Neural cell (in vitro differentiated cells): ENCODE data around the gene LY6G5B.

Source experiments
- EP300 ChIP-seq: fragments of 450-650 bp; conservative IDR thresholded peaks from 2 replicates; pipeline ENCODE4 v1.6.1; 2014; ENCODE audit warnings: antibody characterized with exemption, mild to moderate bottlenecking, moderate library complexity; ENCODE audit not compliant: poor library complexity, severe bottlenecking
- EZH2 ChIP-seq: fragments of 200-600, 300-800 bp; shearing (Covaris generic), sonication (generic); IDR thresholded peaks from 2 replicates; pipeline ENCODE4 v1.6.1; 2014; ENCODE audit warnings: antibody characterized with exemption, low read length, borderline replicate concordance, mild to moderate bottlenecking; ENCODE audit not compliant: insufficient read depth, poor library complexity, severe bottlenecking
- MXI1 ChIP-seq: fragments of 450-650 bp; conservative IDR thresholded peaks from 2 replicates; pipeline ENCODE4 v1.6.1; 2014; ENCODE audit warnings: antibody characterized with exemption, mild to moderate bottlenecking; ENCODE audit not compliant: poor library complexity, severe bottlenecking
- POLR2AphosphoS5 ChIP-seq: IDR thresholded peaks from 2 replicates; pipeline ENCODE4 v1.6.1; 2012
- RAD21 ChIP-seq: fragments of 450-650 bp; conservative IDR thresholded peaks from 2 replicates; pipeline ENCODE4 v1.6.1; 2014; ENCODE audit warnings: antibody characterized with exemption, mild to moderate bottlenecking, moderate library complexity
- SMC3 ChIP-seq: fragments of 450-650 bp; conservative IDR thresholded peaks from 2 replicates; pipeline ENCODE4 v1.6.1; 2014; ENCODE audit warnings: antibody characterized with exemption, mild to moderate bottlenecking, moderate library complexity; ENCODE audit not compliant: poor library complexity
- TF ChIP-seq, protein P1 (sequence below): fragments of 450-650 bp; IDR thresholded peaks from 2 replicates; pipeline ENCODE4 v1.5.1; 2014; ENCODE audit warnings: antibody characterized with exemption, mild to moderate bottlenecking, moderate library complexity; ENCODE audit not compliant: poor library complexity, severe bottlenecking
- TF ChIP-seq, protein P2 (sequence below): IDR thresholded peaks from 2 replicates; pipeline ENCODE4 v1.6.1; 2012; ENCODE audit warnings: borderline replicate concordance

DNA sequence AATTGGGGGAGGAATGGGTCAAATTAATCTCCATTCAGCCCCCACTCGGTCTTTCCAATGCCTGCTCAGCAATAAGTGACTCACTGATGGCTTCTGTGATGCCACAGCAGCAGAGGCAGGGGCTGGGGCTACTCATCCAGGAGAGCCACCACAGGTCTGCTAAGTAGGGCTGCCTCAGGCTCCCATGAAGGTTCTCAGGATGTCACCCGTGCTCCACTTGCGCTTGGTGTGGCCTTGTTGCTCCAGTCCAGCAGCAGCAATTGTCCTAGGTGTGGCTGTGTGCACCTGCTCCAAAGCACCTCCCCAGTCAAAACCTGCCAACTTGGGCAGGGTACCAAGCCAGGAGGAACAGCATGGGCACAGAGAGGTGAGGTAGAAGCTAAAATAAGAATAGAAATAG, 52.4 kb downstream of the LY6G5B start:
- TF ChIP-seq, protein P1, sequence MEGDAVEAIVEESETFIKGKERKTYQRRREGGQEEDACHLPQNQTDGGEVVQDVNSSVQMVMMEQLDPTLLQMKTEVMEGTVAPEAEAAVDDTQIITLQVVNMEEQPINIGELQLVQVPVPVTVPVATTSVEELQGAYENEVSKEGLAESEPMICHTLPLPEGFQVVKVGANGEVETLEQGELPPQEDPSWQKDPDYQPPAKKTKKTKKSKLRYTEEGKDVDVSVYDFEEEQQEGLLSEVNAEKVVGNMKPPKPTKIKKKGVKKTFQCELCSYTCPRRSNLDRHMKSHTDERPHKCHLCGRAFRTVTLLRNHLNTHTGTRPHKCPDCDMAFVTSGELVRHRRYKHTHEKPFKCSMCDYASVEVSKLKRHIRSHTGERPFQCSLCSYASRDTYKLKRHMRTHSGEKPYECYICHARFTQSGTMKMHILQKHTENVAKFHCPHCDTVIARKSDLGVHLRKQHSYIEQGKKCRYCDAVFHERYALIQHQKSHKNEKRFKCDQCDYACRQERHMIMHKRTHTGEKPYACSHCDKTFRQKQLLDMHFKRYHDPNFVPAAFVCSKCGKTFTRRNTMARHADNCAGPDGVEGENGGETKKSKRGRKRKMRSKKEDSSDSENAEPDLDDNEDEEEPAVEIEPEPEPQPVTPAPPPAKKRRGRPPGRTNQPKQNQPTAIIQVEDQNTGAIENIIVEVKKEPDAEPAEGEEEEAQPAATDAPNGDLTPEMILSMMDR, result no peak
- TF ChIP-seq, protein P2, sequence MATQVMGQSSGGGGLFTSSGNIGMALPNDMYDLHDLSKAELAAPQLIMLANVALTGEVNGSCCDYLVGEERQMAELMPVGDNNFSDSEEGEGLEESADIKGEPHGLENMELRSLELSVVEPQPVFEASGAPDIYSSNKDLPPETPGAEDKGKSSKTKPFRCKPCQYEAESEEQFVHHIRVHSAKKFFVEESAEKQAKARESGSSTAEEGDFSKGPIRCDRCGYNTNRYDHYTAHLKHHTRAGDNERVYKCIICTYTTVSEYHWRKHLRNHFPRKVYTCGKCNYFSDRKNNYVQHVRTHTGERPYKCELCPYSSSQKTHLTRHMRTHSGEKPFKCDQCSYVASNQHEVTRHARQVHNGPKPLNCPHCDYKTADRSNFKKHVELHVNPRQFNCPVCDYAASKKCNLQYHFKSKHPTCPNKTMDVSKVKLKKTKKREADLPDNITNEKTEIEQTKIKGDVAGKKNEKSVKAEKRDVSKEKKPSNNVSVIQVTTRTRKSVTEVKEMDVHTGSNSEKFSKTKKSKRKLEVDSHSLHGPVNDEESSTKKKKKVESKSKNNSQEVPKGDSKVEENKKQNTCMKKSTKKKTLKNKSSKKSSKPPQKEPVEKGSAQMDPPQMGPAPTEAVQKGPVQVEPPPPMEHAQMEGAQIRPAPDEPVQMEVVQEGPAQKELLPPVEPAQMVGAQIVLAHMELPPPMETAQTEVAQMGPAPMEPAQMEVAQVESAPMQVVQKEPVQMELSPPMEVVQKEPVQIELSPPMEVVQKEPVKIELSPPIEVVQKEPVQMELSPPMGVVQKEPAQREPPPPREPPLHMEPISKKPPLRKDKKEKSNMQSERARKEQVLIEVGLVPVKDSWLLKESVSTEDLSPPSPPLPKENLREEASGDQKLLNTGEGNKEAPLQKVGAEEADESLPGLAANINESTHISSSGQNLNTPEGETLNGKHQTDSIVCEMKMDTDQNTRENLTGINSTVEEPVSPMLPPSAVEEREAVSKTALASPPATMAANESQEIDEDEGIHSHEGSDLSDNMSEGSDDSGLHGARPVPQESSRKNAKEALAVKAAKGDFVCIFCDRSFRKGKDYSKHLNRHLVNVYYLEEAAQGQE, result no peak
- TF ChIP-seq EZH2, result no peak
- no peak for TF ChIP-seq RAD21
- no peak for TF ChIP-seq SMC3
- TF ChIP-seq EP300, result no peak
- TF ChIP-seq POLR2AphosphoS5, result no peak
- TF ChIP-seq MXI1, result no peak
